Cardiac muscle cell (in vitro differentiated cells and primary cell): ENCODE data around the gene SINHCAF. TPM values are rescaled to one million over a fixed set of nuclear protein-coding genes. Genes with fewer than 3 reads are reported as not detected.

Source experiments
- DNase-seq, 2 donors: peaks; one replicate each; pipeline versions ENCODE4 v3.0.0 to v3.0.0-alpha.2; 2010 to 2017; ENCODE audit warnings: low read depth in 1 of 2, low spot score in 1 of 2
- H3K27ac ChIP-seq: fragments of 200-600 bp; sonication (generic); 2 replicates; pipeline ENCODE4 v1.5.1; 2016
- H3K27me3 ChIP-seq: fragments of 200-600 bp; sonication (generic); 2 replicates; pipeline ENCODE4 v1.6.0; 2016; ENCODE audit warnings: control low read depth
- H3K36me3 ChIP-seq: fragments of 200-600 bp; sonication (generic); 2 replicates; pipeline ENCODE4 v1.5.1; 2016; ENCODE audit warnings: control low read depth
- H3K4me1 ChIP-seq: fragments of 200-600 bp; sonication (generic); 2 replicates; pipeline ENCODE4 v1.8.1; 2017; ENCODE audit warnings: low read depth, mild to moderate bottlenecking, mixed run types
- H3K4me3 ChIP-seq: fragments of 200-600 bp; sonication (generic); 2 replicates; pipeline ENCODE4 v1.5.1; 2016; ENCODE audit warnings: mild to moderate bottlenecking
- H3K9me3 ChIP-seq: fragments of 200-600 bp; sonication (generic); 2 replicates; pipeline ENCODE4 v1.5.1; 2017; ENCODE audit warnings: low read depth, mild to moderate bottlenecking, control low read depth
- polyA plus RNA-seq: library from polyadenylated mRNA; unstranded; fragments of >200 nt; fragmentation: Nextera tagmentation; extraction: Ambion mirVana; gene quantifications from 2 replicates; pipeline ENCODE4 v1.2.1, GENCODE V29; 2016
- total RNA-seq: library from RNA; depleted of rRNA; stranded (reverse); fragments of >200 nt; gene quantifications from 2 replicates; pipeline ENCODE4 v1.2.3, GENCODE V29; 2016
- TF ChIP-seq, protein P1 (sequence below): IDR thresholded peaks from 2 replicates; pipeline ENCODE4 v1.5.1; 2012; ENCODE audit warnings: low read depth, mild to moderate bottlenecking, low read length

Gene SINHCAF
- total and polyA plus RNA-seq, 2 experiments from 2014 or later: 102 to 176 TPM

GRCh38 chr12:31289441-31289840, 36.5 kb downstream of the SINHCAF start:
- H3K36me3 ChIP-seq: peaks cover 73% of the 10 kb centered on the region
- no peak for DNase-seq
- H3K9me3 ChIP-seq: no peaks in the 10 kb centered on the region
- TF ChIP-seq, protein P1, sequence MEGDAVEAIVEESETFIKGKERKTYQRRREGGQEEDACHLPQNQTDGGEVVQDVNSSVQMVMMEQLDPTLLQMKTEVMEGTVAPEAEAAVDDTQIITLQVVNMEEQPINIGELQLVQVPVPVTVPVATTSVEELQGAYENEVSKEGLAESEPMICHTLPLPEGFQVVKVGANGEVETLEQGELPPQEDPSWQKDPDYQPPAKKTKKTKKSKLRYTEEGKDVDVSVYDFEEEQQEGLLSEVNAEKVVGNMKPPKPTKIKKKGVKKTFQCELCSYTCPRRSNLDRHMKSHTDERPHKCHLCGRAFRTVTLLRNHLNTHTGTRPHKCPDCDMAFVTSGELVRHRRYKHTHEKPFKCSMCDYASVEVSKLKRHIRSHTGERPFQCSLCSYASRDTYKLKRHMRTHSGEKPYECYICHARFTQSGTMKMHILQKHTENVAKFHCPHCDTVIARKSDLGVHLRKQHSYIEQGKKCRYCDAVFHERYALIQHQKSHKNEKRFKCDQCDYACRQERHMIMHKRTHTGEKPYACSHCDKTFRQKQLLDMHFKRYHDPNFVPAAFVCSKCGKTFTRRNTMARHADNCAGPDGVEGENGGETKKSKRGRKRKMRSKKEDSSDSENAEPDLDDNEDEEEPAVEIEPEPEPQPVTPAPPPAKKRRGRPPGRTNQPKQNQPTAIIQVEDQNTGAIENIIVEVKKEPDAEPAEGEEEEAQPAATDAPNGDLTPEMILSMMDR: no peak
- H3K27me3 ChIP-seq: no peaks in the 10 kb centered on the region
- H3K4me1 ChIP-seq: no peaks in the 10 kb centered on the region
- no peak overlapping the region for H3K27ac ChIP-seq
- H3K4me3 ChIP-seq: no peak overlapping the region

DNA sequence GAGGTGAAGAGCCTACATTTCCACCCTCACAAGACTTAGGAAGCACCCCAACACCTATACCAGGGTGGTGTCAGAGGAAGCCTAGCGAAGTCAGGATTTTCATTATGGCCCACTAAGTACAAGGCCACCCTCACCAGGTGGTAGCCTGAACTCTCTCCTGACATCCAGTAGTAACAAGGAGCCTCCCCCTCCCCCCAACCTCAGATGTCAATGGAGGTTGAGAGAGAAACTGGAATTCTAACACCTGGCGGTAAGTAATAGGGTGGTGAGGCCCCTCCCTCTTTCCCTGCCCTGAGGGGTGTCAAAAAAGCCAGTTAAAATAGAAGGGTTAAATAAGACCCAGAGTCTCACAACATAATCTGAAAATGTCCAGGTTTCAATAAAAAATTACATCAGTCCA, 37.6 kb downstream of the SINHCAF start:
- DNase-seq: no peak
- TF ChIP-seq, protein P1: no peak
- no peaks in the 10 kb centered on the region for H3K4me1 ChIP-seq
- no peaks in the 10 kb centered on the region for H3K9me3 ChIP-seq
- no peak overlapping the region for H3K4me3 ChIP-seq
- no peaks in the 10 kb centered on the region for H3K27me3 ChIP-seq
- H3K27ac ChIP-seq: no peak overlapping the region
- peaks cover 73% of the 10 kb centered on the region for H3K36me3 ChIP-seq

- TF ChIP-seq, protein P1: no peak
- peaks cover 32% of the 10 kb centered on the region for H3K36me3 ChIP-seq
These were observed 45.8 kb downstream of the SINHCAF start for GRCh38 chr12:31280183-31280582.

GRCh38 chr12:31279390-31279924, 46.5 kb downstream of the SINHCAF start:
- peak overlapping the region; percentile 25 for H3K27ac ChIP-seq
- H3K27me3 ChIP-seq: no peaks in the 10 kb centered on the region
- H3K4me3 ChIP-seq: no peak overlapping the region
- peaks cover 24% of the 10 kb centered on the region for H3K36me3 ChIP-seq
- no peaks in the 10 kb centered on the region for H3K4me1 ChIP-seq
- DNase-seq: peak in 1 of 2 donors; percentile 5
- no peaks in the 10 kb centered on the region for H3K9me3 ChIP-seq
- TF ChIP-seq, protein P1: no peak

More at GRCh38 chr12:31280183-31280582, 45.8 kb downstream of the SINHCAF start:
- DNase-seq: no peak
- Histone ChIP-seq H3K9me3 (no peaks in the 10 kb centered on the region), H3K4me1 (no peaks in the 10 kb centered on the region), H3K4me3 (no peak overlapping the region), H3K27ac (no peak overlapping the region), H3K27me3 (no peaks in the 10 kb centered on the region)

GRCh38 chr12:31278832-31279231, 47.1 kb downstream of the SINHCAF start:
- no peak overlapping the region for H3K4me3 ChIP-seq
- peak overlapping the region; percentile 30 for H3K27ac ChIP-seq
- H3K27me3 ChIP-seq: no peaks in the 10 kb centered on the region
- H3K9me3 ChIP-seq: no peaks in the 10 kb centered on the region
- TF ChIP-seq, protein P1: no peak
- no peaks in the 10 kb centered on the region for H3K4me1 ChIP-seq
- no peak for DNase-seq
- H3K36me3 ChIP-seq: peaks cover 18% of the 10 kb centered on the region
